C4-2B (cell line): Measurements from ENCODE around the gene KIF1A.

Experiments
- CTCF ChIP-seq: fragments of 450-650 bp; conservative IDR thresholded peaks from 2 replicates; pipeline ENCODE4 v1.5.1; 2017; ENCODE audit warnings: mild to moderate bottlenecking
- ZFX ChIP-seq: fragments of 450-650 bp; IDR thresholded peaks from 2 replicates; pipeline ENCODE4 v1.6.1; 2017

GRCh38 chr2:240759459-240759858 lies 60.6 kb downstream of the KIF1A start:
- no peak for TF ChIP-seq CTCF
- TF ChIP-seq ZFX = no peak
